ENCODE measurements around the gene PPP1R26.

DNA sequence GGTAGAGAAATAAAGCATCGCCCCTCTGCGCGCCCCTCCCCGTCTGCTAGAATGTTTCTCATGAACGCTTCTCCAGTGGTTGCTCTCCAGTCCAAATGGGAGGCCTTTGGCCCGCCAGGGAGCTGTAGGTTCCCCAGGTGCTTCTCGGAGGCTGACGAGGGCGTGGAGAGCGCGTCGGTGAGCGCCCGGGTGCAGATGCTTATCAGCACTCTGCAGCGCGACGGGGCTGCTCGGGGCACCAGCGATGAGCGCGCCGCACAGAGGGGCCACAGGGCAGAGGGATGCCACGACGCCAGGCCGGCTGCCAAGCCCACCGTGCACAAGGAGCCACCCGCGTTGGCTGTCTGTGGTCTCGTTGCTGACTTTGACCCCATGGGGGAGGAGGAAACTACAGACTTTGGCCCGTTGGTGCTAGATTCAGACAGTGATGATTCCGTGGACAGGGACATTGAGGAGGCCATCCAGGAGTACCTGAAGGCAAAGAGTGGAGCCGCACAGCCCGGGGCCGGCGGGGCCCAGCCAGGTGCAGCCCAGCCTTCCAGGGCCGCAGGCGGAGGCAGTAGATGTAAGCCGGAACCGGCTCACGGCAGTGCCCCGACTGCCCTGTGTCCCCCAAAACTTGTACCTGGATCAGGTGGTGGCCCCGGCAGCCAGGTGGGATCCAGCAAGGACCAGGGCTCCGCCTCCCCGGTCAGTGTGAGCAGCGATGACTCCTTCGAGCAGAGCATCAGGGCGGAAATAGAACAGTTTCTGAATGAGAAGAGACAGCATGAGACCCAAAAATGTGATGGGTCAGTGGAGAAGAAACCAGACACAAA, 5.1 kb downstream of the PPP1R26 start:
- TF ChIP-seq, protein P1, sequence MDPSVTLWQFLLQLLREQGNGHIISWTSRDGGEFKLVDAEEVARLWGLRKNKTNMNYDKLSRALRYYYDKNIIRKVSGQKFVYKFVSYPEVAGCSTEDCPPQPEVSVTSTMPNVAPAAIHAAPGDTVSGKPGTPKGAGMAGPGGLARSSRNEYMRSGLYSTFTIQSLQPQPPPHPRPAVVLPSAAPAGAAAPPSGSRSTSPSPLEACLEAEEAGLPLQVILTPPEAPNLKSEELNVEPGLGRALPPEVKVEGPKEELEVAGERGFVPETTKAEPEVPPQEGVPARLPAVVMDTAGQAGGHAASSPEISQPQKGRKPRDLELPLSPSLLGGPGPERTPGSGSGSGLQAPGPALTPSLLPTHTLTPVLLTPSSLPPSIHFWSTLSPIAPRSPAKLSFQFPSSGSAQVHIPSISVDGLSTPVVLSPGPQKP (IDR thresholded peaks at IDR 0.05; ENCODE audit: low read depth, low read length): no peak
- TF ChIP-seq, protein P2, sequence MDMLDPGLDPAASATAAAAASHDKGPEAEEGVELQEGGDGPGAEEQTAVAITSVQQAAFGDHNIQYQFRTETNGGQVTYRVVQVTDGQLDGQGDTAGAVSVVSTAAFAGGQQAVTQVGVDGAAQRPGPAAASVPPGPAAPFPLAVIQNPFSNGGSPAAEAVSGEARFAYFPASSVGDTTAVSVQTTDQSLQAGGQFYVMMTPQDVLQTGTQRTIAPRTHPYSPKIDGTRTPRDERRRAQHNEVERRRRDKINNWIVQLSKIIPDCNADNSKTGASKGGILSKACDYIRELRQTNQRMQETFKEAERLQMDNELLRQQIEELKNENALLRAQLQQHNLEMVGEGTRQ (IDR thresholded peaks at IDR 0.05): no peak
- no peak for TF ChIP-seq POLR2A (IDR thresholded peaks at IDR 0.05; ENCODE audit: low read length)
- TF ChIP-seq, protein P3, sequence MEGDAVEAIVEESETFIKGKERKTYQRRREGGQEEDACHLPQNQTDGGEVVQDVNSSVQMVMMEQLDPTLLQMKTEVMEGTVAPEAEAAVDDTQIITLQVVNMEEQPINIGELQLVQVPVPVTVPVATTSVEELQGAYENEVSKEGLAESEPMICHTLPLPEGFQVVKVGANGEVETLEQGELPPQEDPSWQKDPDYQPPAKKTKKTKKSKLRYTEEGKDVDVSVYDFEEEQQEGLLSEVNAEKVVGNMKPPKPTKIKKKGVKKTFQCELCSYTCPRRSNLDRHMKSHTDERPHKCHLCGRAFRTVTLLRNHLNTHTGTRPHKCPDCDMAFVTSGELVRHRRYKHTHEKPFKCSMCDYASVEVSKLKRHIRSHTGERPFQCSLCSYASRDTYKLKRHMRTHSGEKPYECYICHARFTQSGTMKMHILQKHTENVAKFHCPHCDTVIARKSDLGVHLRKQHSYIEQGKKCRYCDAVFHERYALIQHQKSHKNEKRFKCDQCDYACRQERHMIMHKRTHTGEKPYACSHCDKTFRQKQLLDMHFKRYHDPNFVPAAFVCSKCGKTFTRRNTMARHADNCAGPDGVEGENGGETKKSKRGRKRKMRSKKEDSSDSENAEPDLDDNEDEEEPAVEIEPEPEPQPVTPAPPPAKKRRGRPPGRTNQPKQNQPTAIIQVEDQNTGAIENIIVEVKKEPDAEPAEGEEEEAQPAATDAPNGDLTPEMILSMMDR (IDR thresholded peaks at IDR 0.05): no peak
- no peak for TF ChIP-seq BHLHE40 (IDR thresholded peaks at IDR 0.05; ENCODE audit: low read depth, low read length)
- TF ChIP-seq EP300 (IDR thresholded peaks at IDR 0.05): no peak

All from A549 (cell line).